ENCODE results near the gene TSPAN18.

TSPAN18 gene

DNA sequence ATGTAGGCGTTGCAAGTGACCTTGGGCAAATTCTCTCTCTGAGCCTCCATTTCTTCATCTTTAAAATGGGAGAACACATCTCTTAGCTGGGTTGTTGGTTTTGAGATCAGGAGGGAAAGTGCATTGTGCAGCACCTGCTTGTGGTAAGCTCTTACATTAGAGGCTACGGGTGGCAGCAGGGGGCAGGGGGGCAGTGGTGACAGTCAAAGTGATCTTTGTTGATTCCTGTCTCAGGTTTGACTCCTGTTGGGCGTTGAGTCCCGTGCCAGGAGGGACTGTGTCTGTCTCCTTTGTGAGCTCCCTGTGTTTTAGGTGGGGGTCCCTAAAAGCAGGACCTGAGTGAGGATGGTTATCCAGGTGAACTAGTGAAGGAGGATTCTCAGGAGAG is 122.2 kb downstream of the TSPAN18 start:
- CTCF ChIA-PET, result interaction anchor here (0.6 to 1.0 kb wide), 3 partner anchors 13 to 335 kb away, joined by 3 read pairs; no protein-coding TSS in a partner anchor
- no peaks in the 10 kb centered on the region for H3K9me3 ChIP-seq (ENCODE audit: control insufficient read depth, insufficient read depth, low read depth, low read length)
- TF ChIP-seq EGR2 (tag by site-specific recombination; IDR thresholded peaks at IDR 0.05; ENCODE audit: low read depth) (no peak), ZNF311 (tag by site-specific recombination; IDR thresholded peaks at IDR 0.05; ENCODE audit: borderline replicate concordance) (no peak)
- POLR2A ChIA-PET, result no interaction called here
- no peak overlapping the region for H3K4me3 ChIP-seq (ENCODE audit: low read depth, low read length)
- no peaks in the 10 kb centered on the region for H3K4me1 ChIP-seq (ENCODE audit: control insufficient read depth, insufficient read depth, low read length)
- H3K36me3 ChIP-seq (ENCODE audit: control insufficient read depth in 2 of 2, insufficient read depth in 1 of 2, low read length in 2 of 2), result no peaks in the 10 kb centered on the region
- no peak overlapping the region for H3K27ac ChIP-seq (ENCODE audit: extremely low read depth, low read depth, low read length)

DNA sequence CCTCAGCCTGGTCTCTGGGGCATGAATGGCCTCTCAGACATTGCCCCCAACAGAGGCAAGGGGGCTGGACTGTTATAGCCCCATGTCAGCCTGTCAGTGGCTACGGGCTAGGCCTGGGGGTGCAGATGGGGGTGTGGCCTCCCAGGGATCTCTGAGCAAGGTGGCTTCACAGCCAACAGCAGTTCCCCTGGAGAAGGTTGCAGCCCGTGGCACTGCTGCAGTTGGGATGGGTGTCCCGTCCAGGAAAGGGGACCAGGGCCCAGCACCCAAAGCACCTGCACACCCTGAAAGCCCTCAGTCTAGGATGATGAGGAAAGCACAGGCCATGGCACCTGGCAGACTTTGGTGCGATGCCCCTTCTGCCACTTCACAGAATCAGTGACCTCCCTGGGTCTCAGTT is 122.7 kb downstream of the TSPAN18 start:
- Histone ChIP-seq H3K9me3 (ENCODE audit: control insufficient read depth, insufficient read depth, low read depth, low read length) (no peaks in the 10 kb centered on the region), H3K4me1 (ENCODE audit: control insufficient read depth, insufficient read depth, low read length) (no peaks in the 10 kb centered on the region), H3K4me3 (ENCODE audit: low read depth, low read length) (no peak overlapping the region), H3K36me3 (ENCODE audit: control insufficient read depth in 2 of 2, insufficient read depth in 1 of 2, low read length in 2 of 2) (no peaks in the 10 kb centered on the region), H3K27ac (ENCODE audit: extremely low read depth, low read depth, low read length) (no peak overlapping the region)
- TF ChIP-seq BCL11A (tag by site-specific recombination; IDR thresholded peaks at IDR 0.05; ENCODE audit: low read depth) (no peak), ZNF157 (tag by site-specific recombination; IDR thresholded peaks at IDR 0.05) (no peak), YY1 (tag by site-specific recombination; IDR thresholded peaks at IDR 0.05) (no peak), ZNF707 (tag by site-specific recombination; IDR thresholded peaks at IDR 0.05) (no peak), ZNF239 (tag by site-specific recombination; IDR thresholded peaks at IDR 0.05) (no peak), ZNF768 (tag by site-specific recombination; IDR thresholded peaks at IDR 0.05) (no peak), HOXC10 (CRISPR knock-in tag; IDR thresholded peaks at IDR 0.05) (no peak), MYNN (tag by site-specific recombination; IDR thresholded peaks at IDR 0.05; ENCODE audit: borderline replicate concordance) (no peak), ZNF521 (tag by site-specific recombination; IDR thresholded peaks at IDR 0.05) (no peak), MZF1 (tag by site-specific recombination; IDR thresholded peaks at IDR 0.05; ENCODE audit: borderline replicate concordance) (no peak), ZNF548 (tag by site-specific recombination; IDR thresholded peaks at IDR 0.05) (no peak), ZNF433 (tag by site-specific recombination; IDR thresholded peaks at IDR 0.05; ENCODE audit: low read depth) (no peak), ZNF19 (tag by site-specific recombination; IDR thresholded peaks at IDR 0.05; ENCODE audit: low read depth) (no peak), ZNF214 (tag by site-specific recombination; IDR thresholded peaks at IDR 0.05; ENCODE audit: borderline replicate concordance) (no peak)
- TF ChIP-seq, protein P1, sequence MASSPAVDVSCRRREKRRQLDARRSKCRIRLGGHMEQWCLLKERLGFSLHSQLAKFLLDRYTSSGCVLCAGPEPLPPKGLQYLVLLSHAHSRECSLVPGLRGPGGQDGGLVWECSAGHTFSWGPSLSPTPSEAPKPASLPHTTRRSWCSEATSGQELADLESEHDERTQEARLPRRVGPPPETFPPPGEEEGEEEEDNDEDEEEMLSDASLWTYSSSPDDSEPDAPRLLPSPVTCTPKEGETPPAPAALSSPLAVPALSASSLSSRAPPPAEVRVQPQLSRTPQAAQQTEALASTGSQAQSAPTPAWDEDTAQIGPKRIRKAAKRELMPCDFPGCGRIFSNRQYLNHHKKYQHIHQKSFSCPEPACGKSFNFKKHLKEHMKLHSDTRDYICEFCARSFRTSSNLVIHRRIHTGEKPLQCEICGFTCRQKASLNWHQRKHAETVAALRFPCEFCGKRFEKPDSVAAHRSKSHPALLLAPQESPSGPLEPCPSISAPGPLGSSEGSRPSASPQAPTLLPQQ (tag by site-specific recombination; IDR thresholded peaks at IDR 0.05), result no peak
- TF ChIP-seq, protein P2, sequence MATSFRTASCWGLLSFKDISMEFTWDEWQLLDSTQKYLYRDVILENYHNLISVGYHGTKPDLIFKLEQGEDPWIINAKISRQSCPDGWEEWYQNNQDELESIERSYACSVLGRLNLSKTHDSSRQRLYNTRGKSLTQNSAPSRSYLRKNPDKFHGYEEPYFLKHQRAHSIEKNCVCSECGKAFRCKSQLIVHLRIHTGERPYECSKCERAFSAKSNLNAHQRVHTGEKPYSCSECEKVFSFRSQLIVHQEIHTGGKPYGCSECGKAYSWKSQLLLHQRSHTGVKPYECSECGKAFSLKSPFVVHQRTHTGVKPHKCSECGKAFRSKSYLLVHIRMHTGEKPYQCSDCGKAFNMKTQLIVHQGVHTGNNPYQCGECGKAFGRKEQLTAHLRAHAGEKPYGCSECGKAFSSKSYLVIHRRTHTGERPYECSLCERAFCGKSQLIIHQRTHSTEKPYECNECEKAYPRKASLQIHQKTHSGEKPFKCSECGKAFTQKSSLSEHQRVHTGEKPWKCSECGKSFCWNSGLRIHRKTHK (tag by site-specific recombination; IDR thresholded peaks at IDR 0.05), result no peak
- ChIA-PET POLR2A (no interaction called here), CTCF (interaction anchor here (1.0 kb wide), 1 partner anchor 13 kb away, joined by 3 read pairs; no protein-coding TSS in a partner anchor)

DNA sequence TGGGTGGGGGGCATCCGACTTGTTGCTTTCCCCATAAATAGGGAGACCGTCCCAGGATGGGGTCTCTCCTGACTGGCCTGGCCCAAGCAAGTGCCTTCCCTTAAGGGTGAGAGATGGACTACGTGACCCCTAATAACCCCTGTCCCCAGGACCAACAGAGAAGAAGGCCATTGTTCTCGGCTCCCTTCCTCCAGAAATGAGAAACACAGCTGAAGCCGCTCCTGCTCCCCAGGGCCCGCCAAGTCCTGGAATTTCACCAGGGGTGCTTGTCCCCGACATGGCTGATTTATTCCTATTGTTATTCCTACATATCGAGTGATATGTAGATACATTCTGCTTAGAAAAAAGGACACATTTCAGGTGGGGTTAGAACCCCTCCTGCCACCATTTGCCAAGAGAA is 123.2 kb downstream of the TSPAN18 start:
- CTCF ChIA-PET, result no interaction called here
- no peaks in the 10 kb centered on the region for H3K9me3 ChIP-seq (ENCODE audit: control insufficient read depth, insufficient read depth, low read depth, low read length)
- POLR2A ChIA-PET, result no interaction called here
- TF ChIP-seq SP3 (tag by site-specific recombination; IDR thresholded peaks at IDR 0.05) (no peak), SETDB1 (IDR thresholded peaks at IDR 0.05; ENCODE audit: insufficient read length, low read length) (no peak), ZFP41 (tag by site-specific recombination; IDR thresholded peaks at IDR 0.05; ENCODE audit: borderline replicate concordance) (no peak), GLI2 (tag by site-specific recombination; IDR thresholded peaks at IDR 0.05; ENCODE audit: borderline replicate concordance, low read depth) (no peak), ZNF624 (tag by site-specific recombination; IDR thresholded peaks at IDR 0.05) (no peak), KLF9 (tag by site-specific recombination; IDR thresholded peaks at IDR 0.05; ENCODE audit: low read depth) (no peak), SCRT1 (tag by site-specific recombination; IDR thresholded peaks at IDR 0.05; ENCODE audit: borderline replicate concordance) (no peak), ZNF335 (tag by site-specific recombination; conservative IDR thresholded peaks at IDR 0.05) (no peak), ZNF791 (tag by site-specific recombination; IDR thresholded peaks at IDR 0.05) (no peak)
- TF ChIP-seq, protein P3, sequence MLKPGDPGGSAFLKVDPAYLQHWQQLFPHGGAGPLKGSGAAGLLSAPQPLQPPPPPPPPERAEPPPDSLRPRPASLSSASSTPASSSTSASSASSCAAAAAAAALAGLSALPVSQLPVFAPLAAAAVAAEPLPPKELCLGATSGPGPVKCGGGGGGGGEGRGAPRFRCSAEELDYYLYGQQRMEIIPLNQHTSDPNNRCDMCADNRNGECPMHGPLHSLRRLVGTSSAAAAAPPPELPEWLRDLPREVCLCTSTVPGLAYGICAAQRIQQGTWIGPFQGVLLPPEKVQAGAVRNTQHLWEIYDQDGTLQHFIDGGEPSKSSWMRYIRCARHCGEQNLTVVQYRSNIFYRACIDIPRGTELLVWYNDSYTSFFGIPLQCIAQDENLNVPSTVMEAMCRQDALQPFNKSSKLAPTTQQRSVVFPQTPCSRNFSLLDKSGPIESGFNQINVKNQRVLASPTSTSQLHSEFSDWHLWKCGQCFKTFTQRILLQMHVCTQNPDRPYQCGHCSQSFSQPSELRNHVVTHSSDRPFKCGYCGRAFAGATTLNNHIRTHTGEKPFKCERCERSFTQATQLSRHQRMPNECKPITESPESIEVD (tag by site-specific recombination; IDR thresholded peaks at IDR 0.05), result no peak
- TF ChIP-seq, protein P4, sequence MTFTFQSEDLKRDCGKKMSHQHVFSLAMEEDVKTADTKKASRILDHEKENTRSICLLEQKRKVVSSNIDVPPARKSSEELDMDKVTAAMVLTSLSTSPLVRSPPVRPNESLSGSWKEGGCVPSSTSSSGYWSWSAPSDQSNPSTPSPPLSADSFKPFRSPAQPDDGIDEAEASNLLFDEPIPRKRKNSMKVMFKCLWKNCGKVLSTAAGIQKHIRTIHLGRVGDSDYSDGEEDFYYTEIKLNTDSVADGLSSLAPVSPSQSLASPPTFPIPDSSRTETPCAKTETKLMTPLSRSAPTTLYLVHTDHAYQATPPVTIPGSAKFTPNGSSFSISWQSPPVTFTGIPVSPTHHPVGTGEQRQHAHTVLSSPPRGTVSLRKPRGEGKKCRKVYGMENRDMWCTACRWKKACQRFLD (tag by site-specific recombination; IDR thresholded peaks at IDR 0.05), result no peak

More for the DNA sequence above, 123.2 kb downstream of the TSPAN18 start:
- Histone ChIP-seq H3K4me1 (ENCODE audit: control insufficient read depth, insufficient read depth, low read length) (no peaks in the 10 kb centered on the region), H3K27ac (ENCODE audit: extremely low read depth, low read depth, low read length) (no peak overlapping the region), H3K36me3 (ENCODE audit: control insufficient read depth in 2 of 2, insufficient read depth in 1 of 2, low read length in 2 of 2) (no peaks in the 10 kb centered on the region), H3K4me3 (ENCODE audit: low read depth, low read length) (no peak overlapping the region)
